EL (cell line): Measurements from ENCODE around the gene CIB4.
A peak's percentile ranks its signal among the peaks of the same experiment; 100 is the strongest.

Experiments used
- DNase-seq: peaks from one replicate; pipeline ENCODE4 v3.0.0-alpha.2; 2016

CIB4 gene

GRCh38 chr2:26605195-26605998, 35.8 kb downstream of the CIB4 start:
- peak; percentile 54 for DNase-seq

- DNase-seq: no peak
These were observed 38.6 kb downstream of the CIB4 start for GRCh38 chr2:26602575-26602974.

DNA sequence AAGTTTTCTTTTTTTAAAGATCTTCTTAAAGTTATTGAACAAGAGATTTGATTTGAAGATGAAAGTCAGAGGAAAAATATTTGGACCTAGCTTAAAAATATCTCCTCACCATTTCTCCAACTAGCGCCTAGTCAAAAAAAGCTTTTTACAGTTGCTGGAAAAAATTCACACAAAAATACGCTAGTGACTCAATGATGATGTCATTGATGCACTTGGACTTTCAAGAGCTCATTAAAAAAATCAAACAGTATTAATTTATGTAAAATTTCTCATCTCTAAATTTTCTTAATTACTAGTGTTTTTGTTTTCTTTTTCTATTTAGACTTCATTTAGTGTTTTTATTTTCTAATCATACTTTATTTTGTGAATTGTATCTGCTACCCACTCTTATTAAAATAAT, 41.8 kb downstream of the CIB4 start:
- DNase-seq: no peak

GRCh38 chr2:26598996-26599373, 42.2 kb downstream of the CIB4 start:
- no peak for DNase-seq

DNA sequence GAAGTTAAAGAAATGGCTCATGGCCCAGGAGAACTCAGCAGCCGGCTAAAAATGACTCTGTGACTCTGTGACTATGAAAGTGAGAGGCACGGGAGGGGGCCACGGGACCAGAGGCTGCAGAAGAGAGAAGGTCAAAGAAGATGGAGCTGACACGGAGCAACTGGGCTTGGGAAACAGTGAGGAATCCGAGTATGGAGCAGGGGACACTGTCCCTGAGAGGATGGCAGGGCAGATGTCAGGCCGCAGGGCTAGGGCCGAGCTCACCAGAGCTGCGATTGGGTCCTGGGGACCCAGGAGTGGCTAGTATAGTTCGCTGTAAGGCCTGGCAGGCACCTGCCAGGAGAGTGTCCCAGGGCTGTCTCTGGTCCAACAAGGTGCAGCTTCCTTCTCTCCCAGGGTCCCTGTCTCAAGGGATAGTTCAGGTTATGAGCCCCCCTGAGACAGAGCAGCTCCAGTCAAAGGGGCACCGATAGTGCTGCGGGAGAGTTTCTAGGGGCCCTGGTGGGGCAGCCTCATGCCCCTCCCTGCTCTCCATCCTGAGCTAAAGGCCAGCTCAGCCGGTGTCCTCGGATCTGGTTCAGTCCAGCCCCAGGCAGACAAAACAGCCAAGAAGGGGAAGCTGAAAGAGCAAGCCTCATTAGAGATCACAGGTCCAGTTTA, 42.7 kb downstream of the CIB4 start:
- DNase-seq: no peak

DNA sequence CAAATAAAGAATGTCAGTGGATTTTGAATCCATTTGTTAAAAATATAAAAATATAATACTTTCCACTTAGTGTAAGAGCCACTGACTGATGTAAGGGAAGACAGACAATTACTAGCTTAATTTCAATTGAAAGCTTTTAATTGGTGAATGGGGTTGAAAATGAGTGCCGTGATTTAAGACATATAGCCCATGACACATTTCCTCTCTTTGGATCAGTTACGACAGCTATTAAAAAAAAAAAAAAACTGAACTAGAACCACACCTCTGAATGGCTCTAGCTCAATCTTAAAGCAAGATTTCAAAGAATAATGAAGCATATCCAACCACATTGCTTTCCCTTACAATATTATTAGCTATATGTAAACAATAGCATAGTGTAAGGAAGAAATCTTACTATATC, 44.0 kb downstream of the CIB4 start:
- no peak for DNase-seq

GRCh38 chr2:26595146-26595545, 46.0 kb downstream of the CIB4 start:
- DNase-seq: no peak

- DNase-seq: no peak
These were observed 49.3 kb downstream of the CIB4 start for GRCh38 chr2:26591619-26592505.

DNA sequence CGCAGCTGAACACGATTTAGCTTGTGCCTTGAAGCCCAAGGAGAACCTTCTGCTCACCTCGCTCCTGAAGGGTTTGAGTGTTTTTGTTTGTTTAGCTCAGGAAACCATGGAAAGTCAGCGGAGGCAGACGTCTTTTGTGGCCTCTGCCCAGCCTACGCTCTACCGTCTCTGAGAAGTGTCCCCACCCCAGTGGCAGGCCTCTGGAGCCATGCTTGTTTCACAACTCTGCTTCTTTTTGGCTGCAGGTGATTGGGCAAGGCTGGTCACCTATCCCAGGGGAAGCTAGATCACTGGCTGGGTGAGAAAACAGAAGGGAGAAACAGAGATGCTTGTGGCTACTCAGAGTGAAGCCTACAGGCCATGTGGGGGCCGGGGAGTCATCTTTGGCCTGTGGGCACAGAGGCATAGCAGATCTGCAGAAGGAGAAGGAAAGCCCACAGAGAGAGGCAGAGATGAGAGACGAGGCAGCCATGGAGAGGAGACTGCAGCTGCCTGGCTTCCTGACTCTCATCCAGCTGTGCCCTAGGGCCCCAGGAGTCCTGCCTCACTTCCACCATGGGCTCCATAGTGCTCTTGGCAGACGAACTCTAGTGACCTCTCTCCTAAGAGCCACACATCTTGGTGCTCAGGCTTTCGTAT, 50.1 kb downstream of the CIB4 start:
- no peak for DNase-seq

DNA sequence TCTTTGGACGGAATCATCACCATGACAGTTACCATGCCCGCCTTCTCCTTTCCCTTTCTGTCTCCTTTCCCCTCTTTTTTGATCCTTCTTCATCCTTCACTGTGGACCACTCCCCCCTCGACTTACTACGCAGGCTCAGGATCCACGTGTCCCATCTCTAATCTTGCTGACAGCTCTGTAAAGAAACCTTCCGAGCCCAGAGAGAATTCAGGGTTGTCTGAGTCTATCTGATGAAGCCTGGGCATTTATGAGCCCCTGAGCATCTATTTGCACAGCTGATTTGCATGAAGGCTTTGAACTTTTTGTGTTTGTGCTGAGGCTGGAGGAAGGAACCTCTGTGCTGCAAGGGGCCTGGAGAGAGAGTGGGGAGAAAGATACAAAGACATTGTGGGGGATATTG, 50.7 kb downstream of the CIB4 start:
- DNase-seq: no peak

DNA sequence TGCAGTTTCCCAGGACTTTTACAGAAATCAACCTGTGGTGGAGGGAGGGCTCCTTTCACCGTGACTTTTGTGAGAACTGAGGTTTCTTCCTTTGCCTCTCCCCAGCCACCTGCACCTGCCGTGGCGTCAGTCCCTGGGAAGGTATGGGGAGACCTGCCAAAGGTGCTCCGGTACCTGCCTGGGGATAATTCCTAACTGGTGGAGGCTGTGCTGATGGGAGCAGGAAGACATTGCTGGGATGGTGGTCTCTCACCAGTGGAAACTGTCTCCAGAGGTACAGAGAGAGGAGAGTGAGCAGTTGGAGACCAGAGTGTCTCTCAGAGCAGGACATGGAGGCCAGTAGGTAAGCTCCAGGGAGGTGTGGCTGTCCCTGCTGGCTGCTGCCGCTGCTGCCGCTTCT, 52.6 kb downstream of the CIB4 start:
- no peak for DNase-seq

GRCh38 chr2:26587994-26588393, 53.2 kb downstream of the CIB4 start:
- DNase-seq: no peak

DNA sequence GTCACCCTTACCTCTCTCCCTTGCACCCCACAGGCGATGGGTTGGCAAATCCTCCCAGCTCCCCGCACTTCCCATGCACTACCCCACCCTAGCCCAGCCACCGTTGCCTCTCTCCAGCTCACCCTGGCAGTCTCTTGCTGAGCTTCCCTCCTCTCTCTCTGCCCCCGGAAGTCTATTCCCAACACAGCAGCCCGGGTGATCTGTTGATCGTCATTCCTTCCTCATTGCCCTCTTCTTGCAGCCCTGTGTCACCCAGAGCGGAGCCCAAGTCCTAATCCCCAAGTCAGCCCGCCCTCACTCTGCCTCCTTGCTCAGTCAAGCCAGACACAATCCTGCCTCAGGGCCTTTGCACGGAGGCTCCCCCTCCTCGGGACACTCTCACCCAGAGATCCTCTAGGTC, 55.2 kb downstream of the CIB4 start:
- DNase-seq: no peak

DNA sequence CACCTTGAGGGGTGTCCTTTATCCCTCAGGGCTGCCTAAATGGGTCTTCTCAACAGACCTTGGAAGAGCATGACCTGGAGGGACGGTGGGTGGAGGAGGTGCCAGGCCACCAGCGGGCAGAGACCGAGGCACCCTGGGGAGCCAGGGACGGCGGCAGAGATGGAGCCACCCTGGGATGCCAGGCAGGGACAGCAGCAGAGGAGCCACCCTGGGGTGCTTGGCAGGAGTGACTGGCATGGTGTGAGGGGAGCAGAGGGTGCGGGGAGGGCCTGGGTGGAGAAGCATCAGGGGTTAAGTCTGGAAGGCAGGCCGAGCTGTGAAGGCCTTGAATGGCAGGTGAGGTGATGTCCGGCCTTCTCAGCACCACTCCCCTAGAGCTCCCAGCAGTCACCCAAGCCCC, 56.1 kb downstream of the CIB4 start:
- DNase-seq: no peak

GRCh38 chr2:26584656-26585055, 56.5 kb downstream of the CIB4 start:
- DNase-seq: no peak

DNA sequence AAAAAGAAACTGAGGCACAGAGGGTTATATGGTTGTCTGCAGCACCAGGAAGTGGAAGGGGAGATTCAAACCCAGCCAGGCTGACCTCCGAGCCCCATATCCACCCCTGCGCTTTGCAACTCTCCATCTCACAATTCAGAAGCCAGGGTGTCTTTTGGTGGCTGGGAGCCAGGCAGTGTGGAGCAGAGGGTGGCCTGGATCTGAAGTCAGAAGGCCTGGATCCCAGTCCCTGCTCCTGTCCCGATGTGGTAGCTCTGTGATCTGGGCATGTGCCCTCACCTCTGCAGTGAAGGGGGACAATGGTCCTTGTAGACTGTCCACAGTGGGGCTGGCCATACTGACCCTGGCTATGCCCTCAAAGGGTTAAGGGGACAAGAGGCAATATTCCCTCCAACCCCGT, 57.0 kb downstream of the CIB4 start:
- no peak for DNase-seq

DNA sequence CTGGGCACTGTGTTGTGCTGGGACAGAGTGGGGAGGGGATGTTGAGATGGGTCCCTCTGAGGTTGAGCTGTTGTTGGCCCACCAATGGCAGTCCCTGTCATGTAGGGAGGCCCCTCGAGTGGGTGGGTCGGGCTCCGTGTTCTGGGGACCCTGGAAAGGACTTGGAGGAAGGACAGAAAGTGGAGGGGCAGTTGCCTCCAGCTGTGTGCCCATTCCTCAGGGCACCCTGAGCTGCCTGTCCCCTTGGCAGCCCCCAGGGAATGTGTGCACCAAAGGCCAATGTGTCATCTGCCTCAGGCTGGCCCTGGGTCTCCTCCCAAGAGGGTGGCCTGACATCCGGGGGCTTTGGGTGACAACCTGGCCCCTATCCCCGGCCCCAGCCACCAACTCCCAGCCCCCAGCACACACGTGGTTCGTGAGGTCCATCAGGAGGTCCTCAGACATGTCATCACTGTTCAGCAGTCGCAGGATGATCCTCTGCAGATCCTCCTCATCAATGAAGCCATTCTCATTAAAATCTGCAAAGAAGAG, 57.7 kb downstream of the CIB4 start:
- DNase-seq: no peak

DNA sequence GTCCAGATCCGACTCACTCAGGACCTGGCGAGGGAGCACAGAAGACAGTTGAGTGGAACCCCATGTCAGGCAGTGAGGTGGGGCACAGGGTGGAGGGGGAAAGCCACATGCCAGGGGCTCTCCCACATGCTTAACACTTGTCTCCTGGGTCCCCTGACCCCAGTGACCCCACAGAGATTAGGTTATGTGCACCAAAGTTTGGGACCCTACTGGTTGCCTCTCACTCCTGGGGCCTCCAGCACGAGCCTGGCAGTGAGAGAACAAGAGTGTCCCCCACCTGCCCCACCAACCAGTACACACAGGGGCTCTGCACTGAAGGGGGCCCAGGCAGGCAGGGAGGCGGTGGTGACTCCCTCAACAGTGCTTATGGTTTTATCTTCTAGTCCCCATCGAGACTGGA, 58.3 kb downstream of the CIB4 start:
- DNase-seq: no peak

- no peak for DNase-seq
These were observed 58.9 kb downstream of the CIB4 start for GRCh38 chr2:26581991-26582842.

GRCh38 chr2:26581266-26581990, 59.7 kb downstream of the CIB4 start:
- no peak for DNase-seq

GRCh38 chr2:26580751-26581150, 60.4 kb downstream of the CIB4 start:
- DNase-seq: no peak
